Measurements from ENCODE around the gene FAM171A1.
"Not testable (repeated sequence)": the region's sequence is repeated elsewhere in the genome, so short reads cannot be mapped to it uniquely, and the experiment has no call there.

FAM171A1 gene

DNA sequence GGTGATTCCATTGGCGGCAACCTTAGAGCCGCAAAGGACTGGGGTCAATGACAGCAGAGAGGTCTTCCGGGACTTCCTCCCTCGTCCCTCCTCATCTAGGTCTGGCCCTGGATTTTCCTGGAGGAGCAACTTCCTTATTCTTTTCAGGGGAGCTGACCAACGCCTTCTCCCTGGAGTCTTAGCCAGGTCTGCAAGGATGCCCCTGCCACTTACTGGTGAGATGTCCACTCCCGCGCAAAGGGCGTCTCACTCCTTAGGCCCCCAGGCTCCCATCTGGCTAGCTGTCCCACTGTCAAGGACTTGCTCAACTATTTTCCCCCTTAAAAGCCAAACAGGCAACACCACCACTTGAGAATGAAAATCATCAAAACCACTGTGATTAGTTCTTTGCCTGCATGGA, 160.6 kb downstream of the FAM171A1 start:
- Histone ChIP-seq H3K4me2 (ENCODE audit: insufficient read depth, low read length, poor library complexity, severe bottlenecking) (no peak overlapping the region), H3K18ac (ENCODE audit: low read length) (no peak overlapping the region), H3K27ac (replicated peaks; ENCODE audit: low read length) (no peak overlapping the region), H3K9ac (ENCODE audit: low read depth, low read length, poor library complexity) (no peak overlapping the region), H2AFZ (ENCODE audit: low read length) (no peak overlapping the region), H3K27me3 (ENCODE audit: control insufficient read depth in 3 of 3, insufficient read depth in 3 of 3, low read depth in 1 of 3, low read length in 3 of 3) (no peaks in the 10 kb centered on the region), H2BK15ac (ENCODE audit: low read length) (no peak overlapping the region), H4K8ac (ENCODE audit: low read depth, low read length) (no peak overlapping the region), H3K23ac (ENCODE audit: low read depth, low read length, poor library complexity) (no peak overlapping the region), H3K4me3 (ENCODE audit: low read length in 2 of 2) (no peak overlapping the region), H2BK120ac (ENCODE audit: low read depth, low read length) (no peak overlapping the region), H3K79me1 (ENCODE audit: low read depth, low read length) (peaks cover 2% of the 10 kb centered on the region), H2BK12ac (ENCODE audit: low read length) (no peak overlapping the region), H3K14ac (ENCODE audit: low read length) (no peak overlapping the region), H2AK5ac (ENCODE audit: low read depth, low read length) (no peak overlapping the region), H3K9me3 (replicated peaks in 1 of 2; ENCODE audit: control insufficient read depth in 2 of 2, insufficient read depth in 1 of 2, low read depth in 1 of 2, low read length in 2 of 2) (no peaks in the 10 kb centered on the region), H3K4me1 (ENCODE audit: control insufficient read depth in 2 of 2, insufficient read depth in 1 of 2, low read depth in 1 of 2, low read length in 2 of 2) (peaks cover 0 to 1% of the 10 kb centered on the region in 2 donors), H4K91ac (ENCODE audit: low read depth, low read length, poor library complexity) (no peak overlapping the region), H3K4ac (ENCODE audit: low read length) (no peak overlapping the region), H3K36me3 (replicated peaks in 1 of 2; ENCODE audit: control insufficient read depth in 2 of 2, insufficient read depth in 2 of 2, low read length in 2 of 2) (peaks cover 3 to 37% of the 10 kb centered on the region in 2 donors), H2BK5ac (ENCODE audit: low read length) (no peak overlapping the region)
- WGBS, 2 donors (ENCODE audit: extremely low coverage in 2 of 2, insufficient read length in 2 of 2, insufficient replicate concordance in 1 of 2) = no CpG with 5 or more reads among the region's 8 CpGs
- no peak for DNase-seq (ENCODE audit: low spot score)

DNA sequence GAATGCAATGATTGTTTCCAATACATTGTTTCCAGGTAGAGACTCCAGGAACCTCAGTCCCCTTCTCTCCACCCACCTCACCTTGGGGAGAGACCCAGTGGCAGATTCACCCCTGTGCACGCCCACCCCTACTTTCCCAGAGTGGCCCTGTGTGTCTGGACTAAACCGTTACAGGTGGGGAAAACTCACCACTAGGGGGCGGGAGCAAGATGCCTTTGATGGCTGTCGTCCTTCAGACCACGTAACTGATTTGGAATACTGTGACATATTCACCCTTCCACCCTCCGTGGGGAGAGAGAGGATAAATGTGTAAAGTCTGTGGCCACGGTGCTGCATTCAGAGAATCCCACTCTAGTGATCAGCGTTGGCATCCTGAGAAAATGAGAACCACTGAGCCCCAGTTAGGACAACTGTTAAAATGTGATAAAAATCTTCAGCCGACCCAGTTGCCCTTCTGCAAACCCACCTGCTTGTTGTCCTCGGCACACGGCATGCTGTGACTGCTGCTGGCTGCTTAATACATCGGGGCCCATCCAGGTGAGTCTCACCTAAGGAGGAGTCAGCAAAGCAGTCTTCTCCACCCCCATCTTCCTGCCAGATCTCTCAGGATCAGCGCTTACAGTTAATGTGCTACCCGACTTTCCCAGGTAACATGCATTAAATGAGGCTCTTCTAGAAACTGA, 161.1 kb downstream of the FAM171A1 start:
- Histone ChIP-seq H3K9me3 (replicated peaks in 1 of 2; ENCODE audit: control insufficient read depth in 2 of 2, insufficient read depth in 1 of 2, low read depth in 1 of 2, low read length in 2 of 2) (no peaks in the 10 kb centered on the region), H2BK5ac (ENCODE audit: low read length) (no peak overlapping the region), H2AFZ (ENCODE audit: low read length) (no peak overlapping the region), H4K91ac (ENCODE audit: low read depth, low read length, poor library complexity) (no peak overlapping the region), H2BK120ac (ENCODE audit: low read depth, low read length) (no peak overlapping the region), H3K9ac (ENCODE audit: low read depth, low read length, poor library complexity) (no peak overlapping the region), H2BK15ac (ENCODE audit: low read length) (no peak overlapping the region), H3K79me1 (ENCODE audit: low read depth, low read length) (peaks cover 2% of the 10 kb centered on the region), H3K4me3 (ENCODE audit: low read length in 2 of 2) (no peak overlapping the region), H3K27ac (replicated peaks; ENCODE audit: low read length) (no peak overlapping the region), H3K36me3 (replicated peaks in 1 of 2; ENCODE audit: control insufficient read depth in 2 of 2, insufficient read depth in 2 of 2, low read length in 2 of 2) (peaks cover 3 to 37% of the 10 kb centered on the region in 2 donors), H2BK12ac (ENCODE audit: low read length) (no peak overlapping the region), H3K4me2 (ENCODE audit: insufficient read depth, low read length, poor library complexity, severe bottlenecking) (no peak overlapping the region), H3K4ac (ENCODE audit: low read length) (no peak overlapping the region), H3K23ac (ENCODE audit: low read depth, low read length, poor library complexity) (no peak overlapping the region), H3K4me1 (ENCODE audit: control insufficient read depth in 2 of 2, insufficient read depth in 1 of 2, low read depth in 1 of 2, low read length in 2 of 2) (peaks cover 0 to 1% of the 10 kb centered on the region in 2 donors), H4K8ac (ENCODE audit: low read depth, low read length) (no peak overlapping the region), H2AK5ac (ENCODE audit: low read depth, low read length) (no peak overlapping the region), H3K18ac (ENCODE audit: low read length) (no peak overlapping the region), H3K27me3 (ENCODE audit: control insufficient read depth in 3 of 3, insufficient read depth in 3 of 3, low read depth in 1 of 3, low read length in 3 of 3) (no peaks in the 10 kb centered on the region), H3K14ac (ENCODE audit: low read length) (no peak overlapping the region)
- DNase-seq (ENCODE audit: low spot score) = peak; percentile 63
- no CpG with 5 or more reads among the region's 14 CpGs for WGBS, 2 donors (ENCODE audit: extremely low coverage in 2 of 2, insufficient read length in 2 of 2, insufficient replicate concordance in 1 of 2)

DNA sequence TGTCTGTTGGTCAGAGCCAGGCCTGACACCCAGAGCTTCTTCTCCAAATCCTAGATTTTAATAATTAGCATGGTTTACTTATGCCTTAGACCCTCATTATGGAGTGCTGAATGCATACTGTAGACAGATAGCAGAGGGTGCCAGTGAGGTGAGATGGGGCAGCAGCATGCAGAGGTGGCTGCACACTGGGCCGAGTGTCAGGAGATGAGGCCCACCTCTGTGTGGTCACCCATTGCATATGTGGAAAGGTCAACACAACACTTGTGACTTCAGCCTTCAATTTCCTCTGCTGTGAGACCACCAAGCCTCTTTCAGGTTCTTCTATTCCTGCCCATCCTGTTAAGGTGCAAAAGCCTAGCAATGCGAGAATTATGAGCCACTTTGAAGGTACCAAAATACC, 162.9 kb downstream of the FAM171A1 start:
- Histone ChIP-seq H3K36me3 (replicated peaks in 1 of 2; ENCODE audit: control insufficient read depth in 2 of 2, insufficient read depth in 2 of 2, low read length in 2 of 2) (peaks cover 3 to 25% of the 10 kb centered on the region in 2 donors), H3K27me3 (ENCODE audit: control insufficient read depth in 3 of 3, insufficient read depth in 3 of 3, low read depth in 1 of 3, low read length in 3 of 3) (no peaks in the 10 kb centered on the region), H3K23ac (ENCODE audit: low read depth, low read length, poor library complexity) (no peak overlapping the region), H3K4me3 (ENCODE audit: low read length in 2 of 2) (no peak overlapping the region), H3K18ac (ENCODE audit: low read length) (no peak overlapping the region), H2BK5ac (ENCODE audit: low read length) (no peak overlapping the region), H2AK5ac (ENCODE audit: low read depth, low read length) (no peak overlapping the region), H4K8ac (ENCODE audit: low read depth, low read length) (no peak overlapping the region), H2BK15ac (ENCODE audit: low read length) (no peak overlapping the region), H3K4ac (ENCODE audit: low read length) (no peak overlapping the region), H3K79me1 (ENCODE audit: low read depth, low read length) (no peaks in the 10 kb centered on the region), H3K27ac (replicated peaks; ENCODE audit: low read length) (no peak overlapping the region), H3K9me3 (replicated peaks in 1 of 2; ENCODE audit: control insufficient read depth in 2 of 2, insufficient read depth in 1 of 2, low read depth in 1 of 2, low read length in 2 of 2) (no peaks in the 10 kb centered on the region), H3K14ac (ENCODE audit: low read length) (no peak overlapping the region), H3K4me1 (ENCODE audit: control insufficient read depth in 2 of 2, insufficient read depth in 1 of 2, low read depth in 1 of 2, low read length in 2 of 2) (peaks cover 0 to 1% of the 10 kb centered on the region in 2 donors), H4K91ac (ENCODE audit: low read depth, low read length, poor library complexity) (no peak overlapping the region), H2BK120ac (ENCODE audit: low read depth, low read length) (no peak overlapping the region), H3K9ac (ENCODE audit: low read depth, low read length, poor library complexity) (no peak overlapping the region), H2AFZ (ENCODE audit: low read length) (no peak overlapping the region), H3K4me2 (ENCODE audit: insufficient read depth, low read length, poor library complexity, severe bottlenecking) (no peak overlapping the region), H2BK12ac (ENCODE audit: low read length) (no peak overlapping the region)
- no peak for DNase-seq (ENCODE audit: low spot score)
- WGBS, 2 donors (ENCODE audit: extremely low coverage in 2 of 2, insufficient read length in 2 of 2, insufficient replicate concordance in 1 of 2) = no CpG with 5 or more reads among the region's 2 CpGs

DNA sequence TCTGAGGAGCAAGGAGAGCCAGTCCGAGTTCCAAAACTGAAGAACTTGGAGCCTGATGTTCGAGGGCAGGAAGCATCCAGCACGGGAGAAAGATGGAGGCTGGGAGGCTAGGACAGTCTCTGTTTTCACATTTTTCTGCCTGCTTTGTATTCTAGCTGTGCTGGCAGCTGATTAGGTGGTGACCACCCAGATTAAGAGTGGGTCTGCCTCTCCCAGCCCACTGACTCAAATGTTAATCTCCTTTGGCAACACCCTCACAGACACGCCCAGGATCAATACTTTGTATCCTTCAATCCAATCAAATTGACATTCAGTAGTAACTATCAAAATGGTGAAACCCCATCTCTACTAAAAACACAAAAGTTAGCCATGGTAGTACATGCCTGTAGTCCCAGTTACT, 163.7 kb downstream of the FAM171A1 start:
- not testable (repeated sequence) for H3K27me3 ChIP-seq (ENCODE audit: control insufficient read depth in 3 of 3, insufficient read depth in 3 of 3, low read depth in 1 of 3, low read length in 3 of 3); H3K4me3 ChIP-seq (ENCODE audit: low read length in 2 of 2); H3K4ac ChIP-seq (ENCODE audit: low read length); H4K91ac ChIP-seq (ENCODE audit: low read depth, low read length, poor library complexity); H3K18ac ChIP-seq (ENCODE audit: low read length); DNase-seq (ENCODE audit: low spot score); H3K4me1 ChIP-seq (ENCODE audit: control insufficient read depth in 2 of 2, insufficient read depth in 1 of 2, low read depth in 1 of 2, low read length in 2 of 2); H3K9me3 ChIP-seq (replicated peaks in 1 of 2; ENCODE audit: control insufficient read depth in 2 of 2, insufficient read depth in 1 of 2, low read depth in 1 of 2, low read length in 2 of 2); H3K9ac ChIP-seq (ENCODE audit: low read depth, low read length, poor library complexity); H3K27ac ChIP-seq (replicated peaks; ENCODE audit: low read length); H2BK12ac ChIP-seq (ENCODE audit: low read length); H3K79me1 ChIP-seq (ENCODE audit: low read depth, low read length); H3K4me2 ChIP-seq (ENCODE audit: insufficient read depth, low read length, poor library complexity, severe bottlenecking); H2BK120ac ChIP-seq (ENCODE audit: low read depth, low read length); H4K8ac ChIP-seq (ENCODE audit: low read depth, low read length); H2AK5ac ChIP-seq (ENCODE audit: low read depth, low read length); H3K23ac ChIP-seq (ENCODE audit: low read depth, low read length, poor library complexity); H2BK15ac ChIP-seq (ENCODE audit: low read length); H2BK5ac ChIP-seq (ENCODE audit: low read length); H2AFZ ChIP-seq (ENCODE audit: low read length); H3K14ac ChIP-seq (ENCODE audit: low read length)
- no CpG with 5 or more reads among the region's 4 CpGs for WGBS, 2 donors (ENCODE audit: extremely low coverage in 2 of 2, insufficient read length in 2 of 2, insufficient replicate concordance in 1 of 2)
- peaks cover 1 to 17% of the 10 kb centered on the region in 2 donors for H3K36me3 ChIP-seq (replicated peaks in 1 of 2; ENCODE audit: control insufficient read depth in 2 of 2, insufficient read depth in 2 of 2, low read length in 2 of 2)

All from neuronal stem cell (in vitro differentiated cells).